GM19351 (cell line): ENCODE measurements around the gene SELENON.

Experiments used
- ATAC-seq: cut with Tn5 transposase; IDR thresholded peaks from one replicate; pipeline ENCODE4 v1.9.1; 2021; ENCODE audit warnings: mild to moderate bottlenecking, moderate library complexity; ENCODE audit not compliant: unreplicated experiment

The SELENON gene

GRCh38 chr1:25790472-25790871 is 9.5 kb upstream of the SELENON start:
- no peak for ATAC-seq

DNA sequence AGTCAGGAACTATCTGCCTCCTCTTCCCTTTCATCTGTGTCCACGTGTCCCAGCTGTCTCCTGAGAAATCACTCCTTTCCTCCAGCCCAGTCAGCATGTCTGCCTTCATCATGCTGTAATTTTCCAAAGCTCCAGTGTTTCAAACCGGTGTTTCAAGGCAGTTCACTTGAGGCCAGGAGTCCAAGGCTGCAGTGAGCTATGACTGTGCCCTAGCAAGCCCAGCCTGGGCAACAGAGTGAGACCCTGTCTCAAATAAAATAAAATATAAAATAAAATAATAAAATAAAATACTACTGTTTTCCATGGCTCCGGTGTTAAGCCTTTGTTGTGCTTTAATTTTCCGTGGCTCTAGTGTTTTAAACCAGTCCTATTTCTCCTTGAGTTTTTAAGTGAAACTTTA is 7.9 kb upstream of the SELENON start:
- no peak for ATAC-seq

- no peak for ATAC-seq
These were observed 6.3 kb upstream of the SELENON start for GRCh38 chr1:25793585-25794170.

- ATAC-seq: no peak
These were observed 5.7 kb upstream of the SELENON start for GRCh38 chr1:25794325-25794724.

GRCh38 chr1:25795211-25795610 is 4.8 kb upstream of the SELENON start:
- no peak for ATAC-seq

- ATAC-seq: no peak
These were observed 3.8 kb upstream of the SELENON start for GRCh38 chr1:25795946-25796810.

GRCh38 chr1:25796811-25797458 is 3.1 kb upstream of the SELENON start:
- no peak for ATAC-seq

GRCh38 chr1:25797939-25798338 is 2.1 kb upstream of the SELENON start:
- ATAC-seq: no peak

GRCh38 chr1:25798666-25799351 is 1.2 kb upstream of the SELENON start:
- no peak for ATAC-seq

DNA sequence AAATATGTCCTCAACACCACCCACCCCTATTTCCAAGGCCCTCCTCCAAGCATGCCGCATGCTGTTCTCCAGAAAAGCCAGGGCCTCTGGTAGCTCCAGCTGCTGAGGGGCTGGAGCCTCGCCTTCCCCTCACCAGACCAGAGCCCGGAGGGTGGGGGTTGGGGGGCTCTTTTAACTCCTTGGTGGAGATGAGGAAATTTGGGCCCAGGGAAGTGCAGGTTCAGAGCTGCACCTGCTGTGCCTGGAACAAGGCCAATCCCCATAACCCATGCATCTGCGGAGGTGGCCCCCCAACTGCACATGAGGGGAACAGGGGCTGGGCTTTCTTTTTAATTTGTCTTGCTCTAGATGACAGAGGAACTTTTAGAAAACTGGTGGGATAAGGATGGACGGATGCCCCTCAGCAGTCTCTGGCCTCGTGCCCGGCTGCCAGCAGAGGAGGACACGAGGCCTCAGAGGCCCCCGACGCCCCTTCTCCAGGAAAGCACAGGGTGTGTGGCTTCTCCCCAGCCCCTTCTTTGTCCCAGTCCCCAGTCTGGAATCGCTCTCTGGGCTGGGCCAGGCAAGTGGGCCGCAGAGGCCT is 550 bp upstream of the SELENON start:
- no peak for ATAC-seq

- no peak for ATAC-seq
These were observed 847 bp downstream of the SELENON start for GRCh38 chr1:25800703-25801377.

DNA sequence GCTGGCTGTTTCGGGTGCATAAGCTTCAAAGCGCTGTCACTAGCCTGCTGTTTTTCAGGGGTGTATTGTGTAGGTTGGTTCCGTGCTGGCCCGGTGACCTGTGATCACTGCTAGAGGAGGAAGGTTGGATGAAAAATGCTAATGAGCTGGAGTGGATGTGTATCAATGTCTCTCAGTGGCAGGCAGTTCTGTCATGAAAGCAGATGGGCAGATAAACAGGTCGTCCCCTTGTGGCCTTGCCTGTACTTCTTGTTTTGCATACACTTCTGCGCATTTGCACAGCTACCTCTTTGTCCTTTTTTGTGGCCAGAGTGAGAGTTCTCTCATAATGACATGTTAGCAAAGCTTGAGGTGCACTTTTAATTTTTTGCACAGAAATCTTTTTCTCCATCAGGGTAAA is 2.9 kb downstream of the SELENON start:
- ATAC-seq: no peak

GRCh38 chr1:25803368-25803767 is 3.4 kb downstream of the SELENON start:
- no peak for ATAC-seq

DNA sequence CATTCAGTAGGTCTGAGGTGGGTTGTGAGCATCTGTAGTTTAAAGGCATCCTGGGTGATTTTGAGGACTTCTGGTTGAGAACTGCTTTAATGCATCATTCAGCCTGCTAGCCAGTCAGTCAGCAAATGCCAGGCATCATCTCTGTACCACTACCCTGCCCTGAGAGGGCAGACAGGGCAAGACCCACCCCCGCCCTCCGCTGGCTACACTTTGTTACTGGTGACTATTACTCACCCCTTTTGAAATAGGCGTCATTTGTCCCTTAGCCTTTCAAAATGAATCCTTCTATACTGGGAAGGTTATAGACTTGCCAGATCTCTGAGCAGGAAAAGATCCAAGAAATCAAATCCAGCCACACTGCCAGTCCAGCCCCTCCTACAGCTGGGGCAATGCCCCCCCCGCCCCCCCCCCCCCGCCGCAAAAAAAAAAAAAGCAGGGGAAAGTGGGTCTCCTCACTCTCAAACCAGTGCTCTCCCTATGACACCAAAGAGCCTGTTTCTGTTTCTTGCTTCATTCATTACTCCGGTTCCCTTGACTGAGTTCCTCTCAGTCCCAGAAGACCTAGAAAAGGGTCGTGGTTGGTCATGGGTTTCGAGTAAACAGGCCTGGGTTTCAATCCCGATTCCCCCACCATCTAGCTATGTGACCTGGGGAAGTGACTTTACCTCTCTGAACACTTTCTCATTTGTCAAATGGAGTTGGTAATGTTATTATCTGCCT is 4.4 kb downstream of the SELENON start:
- ATAC-seq: no peak

GRCh38 chr1:25804964-25805862 is 5.2 kb downstream of the SELENON start:
- ATAC-seq: no peak

DNA sequence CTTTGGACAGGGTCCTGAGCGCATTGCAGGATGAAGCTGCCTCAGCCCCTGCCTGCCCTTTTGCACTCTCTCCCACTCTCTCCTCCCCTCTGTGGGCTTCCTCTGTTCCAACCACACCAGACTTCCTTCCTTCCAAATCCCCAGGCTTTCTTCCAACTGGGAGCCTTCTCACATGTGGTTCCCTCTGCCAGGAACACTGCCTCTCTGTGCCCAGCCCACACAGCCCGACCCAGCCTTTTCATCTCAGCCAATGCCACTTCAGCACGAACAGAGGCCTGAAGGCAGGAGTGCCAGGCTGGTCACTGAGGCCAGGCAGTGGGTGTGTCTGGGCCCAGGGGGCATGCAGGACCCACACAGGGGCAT is 5.9 kb downstream of the SELENON start:
- no peak for ATAC-seq

DNA sequence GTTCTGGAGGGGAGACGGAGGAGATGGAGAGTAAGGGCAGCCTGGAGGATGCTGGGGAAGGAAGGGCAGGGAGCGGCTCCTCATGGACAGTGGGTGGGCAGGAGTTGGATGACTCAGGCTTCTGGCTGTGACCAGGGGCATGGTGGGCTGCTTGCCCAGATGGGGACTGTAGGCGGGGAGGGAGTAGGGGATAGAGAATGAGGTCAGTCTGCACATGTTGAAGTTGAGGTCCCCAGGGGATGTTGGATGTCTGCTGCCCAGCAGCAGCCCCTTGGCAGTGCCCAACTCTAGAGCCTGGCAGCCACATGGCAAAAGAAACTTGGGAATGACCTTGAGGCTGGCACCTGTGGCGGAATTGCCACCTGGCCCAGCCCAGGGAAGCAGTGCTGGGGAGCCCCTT is 6.4 kb downstream of the SELENON start:
- ATAC-seq: no peak

- no peak for ATAC-seq
These were observed 7.7 kb downstream of the SELENON start for GRCh38 chr1:25807480-25808390.
